Stomach (tissue), 8 donors: Measurements from ENCODE around the gene LRRIQ1. TPM values are rescaled to one million over a fixed set of nuclear protein-coding genes. Genes with fewer than 3 reads are reported as not detected.

Experiments
- polyA plus RNA-seq, 3 donors: library from polyadenylated mRNA; stranded (reverse); fragments of 200-250 nt; gene quantifications; one replicate each; pipeline ENCODE4 v1.2.3, GENCODE V29; 2013
- total RNA-seq, 5 donors: library from RNA; depleted of rRNA; stranded (reverse); fragments of >200 nt; gene quantifications; one replicate each; pipeline versions ENCODE4 v1.1.0 to v1.2.3, GENCODE V29; 2014 to 2016
- donor health status: healthy with polysubstance abuse.
- donor health status: Bipolar disorder and iron deficiency.
- donor health status: healthy.

The LRRIQ1 gene
- total and polyA plus RNA-seq, 8 donors = 0.05 to 2.2 (median 0.92) TPM; not detected in 5

Other genes starting within 250 kb of the LRRIQ1 start
- gene SLC6A15, start 123.6 kb upstream of the LRRIQ1 start, total RNA-seq = 1 to 10 TPM in 1 of 5 donors, not detected in 4; 2.6 TPM
- 1 to 10 TPM in 1 of 3 donors, not detected in 2; 1.5 TPM for gene SLC6A15, start 123.6 kb upstream of the LRRIQ1 start, polyA plus RNA-seq
- 10 to 100 TPM in 1 of 5 donors, not detected in 4; 12.3 TPM for gene TSPAN19, start 74 bp upstream of the LRRIQ1 start, total RNA-seq
- gene TSPAN19, start 74 bp upstream of the LRRIQ1 start, polyA plus RNA-seq = not detected
- gene ALX1, start 243.9 kb downstream of the LRRIQ1 start, total RNA-seq = not detected
- gene ALX1, start 243.9 kb downstream of the LRRIQ1 start, polyA plus RNA-seq = not detected